Measurements from ENCODE around the gene ZNF74.
A peak's percentile ranks its signal among the peaks of the same experiment; 100 is the strongest.

The ZNF74 gene

GRCh38 chr22:20420157-20420842, 26.3 kb downstream of the ZNF74 start:
- DNase-seq (ENCODE audit: low read depth, low spot score) = no peak

GRCh38 chr22:20421507-20421874, 27.5 kb downstream of the ZNF74 start:
- no peak for DNase-seq (ENCODE audit: low read depth, low spot score)

GRCh38 chr22:20422271-20423007, 28.5 kb downstream of the ZNF74 start:
- DNase-seq (ENCODE audit: low read depth, low spot score) = no peak

GRCh38 chr22:20423008-20423905, 29.3 kb downstream of the ZNF74 start:
- DNase-seq (ENCODE audit: low read depth, low spot score) = no peak

- no peak for DNase-seq (ENCODE audit: low read depth, low spot score)
Observed at GRCh38 chr22:20423906-20424551, 30.1 kb downstream of the ZNF74 start.

- no peak for DNase-seq (ENCODE audit: low read depth, low spot score)
Observed at GRCh38 chr22:20424568-20424931, 30.6 kb downstream of the ZNF74 start.

- no peak for DNase-seq (ENCODE audit: low read depth, low spot score)
Observed at GRCh38 chr22:20424932-20425565, 31.1 kb downstream of the ZNF74 start.

- no peak for DNase-seq (ENCODE audit: low read depth, low spot score)
Observed at GRCh38 chr22:20425566-20426258, 31.8 kb downstream of the ZNF74 start.

GRCh38 chr22:20426259-20426615, 32.3 kb downstream of the ZNF74 start:
- DNase-seq (ENCODE audit: low read depth, low spot score) = no peak

- no peak for DNase-seq (ENCODE audit: low read depth, low spot score)
Observed at GRCh38 chr22:20427104-20427944, 33.4 kb downstream of the ZNF74 start.

- DNase-seq (ENCODE audit: low read depth, low spot score) = no peak
Observed at GRCh38 chr22:20427945-20428417, 34.0 kb downstream of the ZNF74 start.

GRCh38 chr22:20428496-20429253, 34.7 kb downstream of the ZNF74 start:
- DNase-seq (ENCODE audit: low read depth, low spot score) = no peak

GRCh38 chr22:20429254-20430100, 35.5 kb downstream of the ZNF74 start:
- DNase-seq (ENCODE audit: low read depth, low spot score) = peak; percentile 59

- DNase-seq (ENCODE audit: low read depth, low spot score) = no peak
Observed at GRCh38 chr22:20430101-20430719, 36.3 kb downstream of the ZNF74 start.

GRCh38 chr22:20430720-20431510, 37.0 kb downstream of the ZNF74 start:
- DNase-seq (ENCODE audit: low read depth, low spot score) = no peak

GRCh38 chr22:20431511-20432192, 37.7 kb downstream of the ZNF74 start:
- no peak for DNase-seq (ENCODE audit: low read depth, low spot score)

Data from activated CD4-positive, CD25-positive, alpha-beta regulatory T cell treated with anti-CD3 and anti-CD28 coated beads, Interleukin-2, amount 50 U/mL, for 16 hours (primary cell).